ENCODE data around the gene ATL2. TPM values are rescaled to one million over a fixed set of nuclear protein-coding genes. Genes with fewer than 3 reads are reported as not detected.

The ATL2 gene
- total RNA-seq, 2 donors from 2014 or later, result 54.9 to 66.5 TPM

DNA sequence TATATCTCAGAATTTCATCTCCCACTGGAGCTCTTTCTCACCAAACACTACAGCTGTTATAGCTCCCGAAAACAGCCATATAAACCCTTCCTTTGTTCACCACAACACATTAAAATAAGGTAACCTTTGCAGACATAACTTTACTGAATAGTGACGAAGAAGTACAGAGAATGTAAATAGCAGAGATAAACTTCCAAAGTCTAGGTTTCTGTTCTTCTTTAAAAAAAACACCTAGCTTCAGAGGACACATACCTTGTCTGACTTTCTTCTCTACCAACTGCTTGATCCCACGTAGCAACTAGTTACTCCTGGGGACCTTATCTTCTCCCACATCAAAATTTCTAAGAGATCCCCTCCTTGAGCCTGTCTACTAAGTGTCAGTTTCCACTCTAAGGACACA is 32.3 kb downstream of the ATL2 start:
- Histone ChIP-seq H3K36me3 (no peaks in the 10 kb centered on the region), H3K27ac (no peak overlapping the region), H3K4me3 (no peak overlapping the region), H3K9ac (ENCODE audit: low read depth in 2 of 2, low read length in 2 of 2) (no peak overlapping the region), H3K9me3 (no peaks in the 10 kb centered on the region), H3K27me3 (no peaks in the 10 kb centered on the region), H3K4me1 (no peaks in the 10 kb centered on the region)
- TF ChIP-seq, protein P1, sequence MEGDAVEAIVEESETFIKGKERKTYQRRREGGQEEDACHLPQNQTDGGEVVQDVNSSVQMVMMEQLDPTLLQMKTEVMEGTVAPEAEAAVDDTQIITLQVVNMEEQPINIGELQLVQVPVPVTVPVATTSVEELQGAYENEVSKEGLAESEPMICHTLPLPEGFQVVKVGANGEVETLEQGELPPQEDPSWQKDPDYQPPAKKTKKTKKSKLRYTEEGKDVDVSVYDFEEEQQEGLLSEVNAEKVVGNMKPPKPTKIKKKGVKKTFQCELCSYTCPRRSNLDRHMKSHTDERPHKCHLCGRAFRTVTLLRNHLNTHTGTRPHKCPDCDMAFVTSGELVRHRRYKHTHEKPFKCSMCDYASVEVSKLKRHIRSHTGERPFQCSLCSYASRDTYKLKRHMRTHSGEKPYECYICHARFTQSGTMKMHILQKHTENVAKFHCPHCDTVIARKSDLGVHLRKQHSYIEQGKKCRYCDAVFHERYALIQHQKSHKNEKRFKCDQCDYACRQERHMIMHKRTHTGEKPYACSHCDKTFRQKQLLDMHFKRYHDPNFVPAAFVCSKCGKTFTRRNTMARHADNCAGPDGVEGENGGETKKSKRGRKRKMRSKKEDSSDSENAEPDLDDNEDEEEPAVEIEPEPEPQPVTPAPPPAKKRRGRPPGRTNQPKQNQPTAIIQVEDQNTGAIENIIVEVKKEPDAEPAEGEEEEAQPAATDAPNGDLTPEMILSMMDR (IDR thresholded peaks at IDR 0.05), result no peak
- intact Hi-C loops (cut with DNase I), result no loop called here
- DNase-seq, result no peak

DNA sequence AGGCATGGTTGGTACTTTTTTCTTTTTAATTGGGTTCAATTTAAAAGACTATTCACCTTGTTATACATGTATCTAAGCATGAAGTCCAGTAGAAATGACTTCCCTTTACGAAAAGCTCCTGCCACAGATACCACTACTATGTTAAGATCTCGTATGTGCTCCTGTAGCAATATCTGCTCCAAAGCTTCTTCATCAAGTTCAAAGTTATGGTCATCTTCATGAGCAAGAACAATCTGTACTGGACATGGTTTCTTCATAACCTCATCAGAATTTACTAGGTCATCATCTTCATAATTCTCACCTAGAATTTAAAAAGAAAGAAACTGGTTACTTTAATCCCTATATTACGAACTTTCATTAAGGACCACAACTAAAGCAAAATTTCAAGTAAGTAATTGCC is 33.9 kb downstream of the ATL2 start:
- no peaks in the 10 kb centered on the region for H3K4me1 ChIP-seq
- H3K36me3 ChIP-seq, result no peaks in the 10 kb centered on the region
- no peak overlapping the region for H3K4me3 ChIP-seq
- H3K9ac ChIP-seq (ENCODE audit: low read depth in 2 of 2, low read length in 2 of 2), result no peak overlapping the region
- TF ChIP-seq, protein P1 (IDR thresholded peaks at IDR 0.05), result no peak
- intact Hi-C loops (cut with DNase I), result no loop called here
- H3K9me3 ChIP-seq, result no peaks in the 10 kb centered on the region
- no peaks in the 10 kb centered on the region for H3K27me3 ChIP-seq
- H3K27ac ChIP-seq, result no peak overlapping the region
- no peak for DNase-seq

DNA sequence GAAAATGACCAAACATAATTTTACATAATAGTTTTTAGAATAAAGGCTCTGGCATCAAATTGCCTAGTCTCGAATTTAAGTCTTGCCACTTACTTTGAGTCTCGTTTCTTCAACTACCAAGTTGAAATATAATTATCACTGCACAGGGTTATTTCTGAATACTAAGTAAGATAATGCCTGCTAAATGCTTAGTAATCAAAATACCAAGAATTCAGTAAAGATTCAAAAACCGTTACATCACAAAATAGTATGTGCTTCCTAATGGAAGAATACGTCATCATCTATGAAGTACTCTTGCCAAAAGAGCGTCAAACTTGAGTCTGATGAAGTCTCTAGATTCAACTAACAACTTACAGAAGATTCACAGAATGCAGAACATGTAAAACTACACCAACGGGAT is 40.5 kb downstream of the ATL2 start:
- no peaks in the 10 kb centered on the region for H3K9me3 ChIP-seq
- H3K27ac ChIP-seq, result no peak overlapping the region
- DNase-seq, result no peak
- TF ChIP-seq, protein P1 (IDR thresholded peaks at IDR 0.05), result no peak
- no peak overlapping the region for H3K9ac ChIP-seq (ENCODE audit: low read depth in 2 of 2, low read length in 2 of 2)
- no peaks in the 10 kb centered on the region for H3K4me1 ChIP-seq
- no peak overlapping the region for H3K4me3 ChIP-seq
- no peaks in the 10 kb centered on the region for H3K36me3 ChIP-seq
- H3K27me3 ChIP-seq, result no peaks in the 10 kb centered on the region
- intact Hi-C loops (cut with DNase I), result no loop called here

DNA sequence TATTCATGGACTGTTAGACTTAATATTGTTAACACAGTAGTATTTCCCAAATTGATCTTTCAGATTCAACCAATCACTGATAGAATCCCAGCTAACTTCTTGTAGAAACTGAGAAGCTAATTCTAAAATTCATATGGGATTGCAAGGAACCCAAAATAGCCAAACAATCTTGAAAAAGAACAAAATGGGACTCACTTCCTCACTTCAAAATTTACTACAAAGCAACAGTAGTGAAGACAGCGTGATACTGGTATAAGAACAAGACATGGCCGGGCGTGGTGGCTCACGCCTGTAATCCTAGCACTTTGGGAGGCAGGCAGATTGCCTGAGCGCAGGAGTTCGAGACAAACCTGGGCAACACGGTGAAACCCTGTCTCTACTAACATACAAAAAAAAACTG is 46.3 kb downstream of the ATL2 start:
- H3K4me3 ChIP-seq, result no peak overlapping the region
- no peak overlapping the region for H3K27ac ChIP-seq
- intact Hi-C loops (cut with DNase I), result no loop called here
- H3K4me1 ChIP-seq, result no peaks in the 10 kb centered on the region
- H3K27me3 ChIP-seq, result no peaks in the 10 kb centered on the region
- TF ChIP-seq, protein P1 (IDR thresholded peaks at IDR 0.05), result no peak
- no peak for DNase-seq
- no peak overlapping the region for H3K9ac ChIP-seq (ENCODE audit: low read depth in 2 of 2, low read length in 2 of 2)
- no peaks in the 10 kb centered on the region for H3K9me3 ChIP-seq
- no peaks in the 10 kb centered on the region for H3K36me3 ChIP-seq

DNA sequence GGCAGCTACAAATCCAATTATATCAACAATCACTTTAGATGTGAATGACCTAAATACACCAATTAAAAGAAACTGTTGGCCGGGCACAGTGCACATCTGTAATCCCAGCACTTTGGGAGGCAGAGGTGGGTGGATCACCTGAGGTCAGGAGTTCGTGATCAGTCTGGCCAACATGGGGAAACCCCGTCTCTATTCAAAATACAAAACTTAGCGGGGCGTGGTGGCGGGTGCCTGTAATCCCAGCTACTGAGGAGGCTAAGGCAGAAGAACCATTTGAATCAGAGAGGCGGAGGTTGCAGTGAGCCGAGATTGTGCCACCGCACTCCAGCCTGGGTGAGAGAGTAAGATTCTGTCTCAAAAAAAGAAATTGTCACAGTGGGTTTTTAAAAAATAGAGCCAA is 49.5 kb downstream of the ATL2 start:
- no peaks in the 10 kb centered on the region for H3K9me3 ChIP-seq
- no peaks in the 10 kb centered on the region for H3K27me3 ChIP-seq
- intact Hi-C loops (cut with DNase I), result no loop called here
- no peak for DNase-seq
- no peak overlapping the region for H3K9ac ChIP-seq (ENCODE audit: low read depth in 2 of 2, low read length in 2 of 2)
- TF ChIP-seq, protein P1 (IDR thresholded peaks at IDR 0.05), result no peak
- no peak overlapping the region for H3K4me3 ChIP-seq
- H3K4me1 ChIP-seq, result no peaks in the 10 kb centered on the region
- no peaks in the 10 kb centered on the region for H3K36me3 ChIP-seq
- no peak overlapping the region for H3K27ac ChIP-seq

DNA sequence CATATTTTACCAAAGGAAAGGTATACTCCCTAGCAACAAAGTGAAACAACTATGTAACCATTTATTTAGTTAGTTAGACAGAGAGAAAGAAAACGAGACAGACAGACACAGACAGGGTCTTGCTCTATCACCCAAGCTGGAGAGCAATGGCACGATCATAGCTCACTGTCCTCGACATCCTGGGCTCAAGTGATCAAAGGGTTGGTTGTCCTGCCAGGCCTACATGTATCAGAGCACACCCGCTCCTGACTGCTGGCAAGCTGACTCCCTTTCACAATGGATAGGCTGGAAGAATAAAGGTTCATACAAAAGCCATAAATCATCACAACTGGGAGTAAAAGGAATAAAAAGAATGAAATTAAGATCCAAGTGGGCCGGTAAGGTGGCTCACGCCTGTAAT is 53.5 kb downstream of the ATL2 start:
- no peak for DNase-seq
- H3K9ac ChIP-seq (ENCODE audit: low read depth in 2 of 2, low read length in 2 of 2), result no peak overlapping the region
- no peak overlapping the region for H3K4me3 ChIP-seq
- H3K27ac ChIP-seq, result no peak overlapping the region
- H3K27me3 ChIP-seq, result no peaks in the 10 kb centered on the region
- H3K36me3 ChIP-seq, result no peaks in the 10 kb centered on the region
- intact Hi-C loops (cut with DNase I), result no loop called here
- no peaks in the 10 kb centered on the region for H3K9me3 ChIP-seq
- TF ChIP-seq, protein P1 (IDR thresholded peaks at IDR 0.05), result no peak
- H3K4me1 ChIP-seq, result no peaks in the 10 kb centered on the region
